HG02938 (cell line): Measurements from ENCODE around the gene FOXJ1.
"Not testable (repeated sequence)": the region's sequence is repeated elsewhere in the genome, so short reads cannot be mapped to it uniquely, and the experiment has no call there.

ENCODE experiments used
- ATAC-seq: cut with Tn5 transposase; IDR thresholded peaks from one replicate; pipeline ENCODE4 v1.9.1; 2021; ENCODE audit warnings: mild to moderate bottlenecking, moderate library complexity; ENCODE audit not compliant: unreplicated experiment

The FOXJ1 gene

DNA sequence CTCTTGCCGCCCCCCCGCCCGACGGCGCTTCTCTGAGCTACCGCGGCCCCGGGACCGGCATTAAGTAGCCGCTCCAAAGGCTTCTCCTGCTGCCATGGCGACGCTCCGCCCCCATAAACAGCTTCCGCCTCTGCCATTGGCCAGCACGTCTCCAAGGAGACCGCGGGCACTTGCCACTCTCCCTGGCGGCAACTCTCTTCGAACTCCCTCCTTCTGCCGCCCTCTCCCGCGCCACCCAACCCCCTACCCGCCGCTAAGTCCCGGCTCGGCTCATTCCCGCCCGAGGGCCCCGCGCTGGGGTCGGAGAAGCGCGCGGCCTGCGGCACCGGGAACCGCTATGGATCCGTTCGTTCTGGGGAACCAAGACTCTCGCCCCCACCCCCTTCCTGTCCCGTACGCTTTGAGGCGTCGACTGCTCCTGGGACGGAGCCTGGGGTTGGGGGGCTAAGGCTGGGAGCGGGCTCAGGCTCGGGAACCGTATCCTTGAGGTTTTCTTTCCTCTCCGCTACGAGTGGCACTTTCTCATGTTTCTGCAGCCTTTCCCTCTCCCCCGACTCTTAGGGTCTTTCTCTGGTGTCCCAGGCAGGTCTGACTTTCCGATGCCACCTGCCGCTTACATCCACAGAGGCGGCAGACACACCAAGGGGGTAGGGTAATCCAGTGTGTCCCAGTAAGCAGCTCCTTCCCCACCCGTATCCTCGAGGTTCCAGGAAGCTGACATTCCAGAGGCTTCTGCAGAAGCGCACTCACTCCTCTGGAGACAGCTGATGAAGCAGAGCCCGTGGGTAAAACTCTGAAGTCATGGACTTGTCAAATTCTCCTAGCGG, at the start of gene FOXJ1:
FOXJ1 (minus strand) TSS at position 34 of the 827 bp plus-strand sequence. CDS start 850 bp downstream, outside the sequence.
- no peak for ATAC-seq

DNA sequence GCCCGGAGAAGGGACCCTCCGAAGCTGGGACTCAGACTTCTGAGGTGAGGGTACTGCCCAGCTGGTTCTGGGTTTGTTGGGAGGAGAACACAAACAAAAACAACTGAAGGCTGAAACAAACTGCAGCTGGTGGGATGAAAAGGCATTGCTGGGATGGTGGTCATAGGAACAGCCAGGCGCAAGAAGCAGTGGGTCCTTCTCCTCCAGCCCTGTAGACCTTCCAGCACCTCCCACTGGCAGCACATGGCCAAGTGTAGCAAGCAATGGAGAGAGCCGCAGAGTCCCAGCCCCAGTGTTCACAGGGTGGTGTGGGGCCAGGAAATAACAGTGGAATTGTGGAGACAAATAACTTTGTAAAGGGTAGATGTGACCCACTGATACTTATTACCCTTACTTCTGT, 48.7 kb upstream of the FOXJ1 start:
- no peak for ATAC-seq

GRCh38 chr17:76189247-76189646, 48.2 kb upstream of the FOXJ1 start:
- ATAC-seq, result no peak

DNA sequence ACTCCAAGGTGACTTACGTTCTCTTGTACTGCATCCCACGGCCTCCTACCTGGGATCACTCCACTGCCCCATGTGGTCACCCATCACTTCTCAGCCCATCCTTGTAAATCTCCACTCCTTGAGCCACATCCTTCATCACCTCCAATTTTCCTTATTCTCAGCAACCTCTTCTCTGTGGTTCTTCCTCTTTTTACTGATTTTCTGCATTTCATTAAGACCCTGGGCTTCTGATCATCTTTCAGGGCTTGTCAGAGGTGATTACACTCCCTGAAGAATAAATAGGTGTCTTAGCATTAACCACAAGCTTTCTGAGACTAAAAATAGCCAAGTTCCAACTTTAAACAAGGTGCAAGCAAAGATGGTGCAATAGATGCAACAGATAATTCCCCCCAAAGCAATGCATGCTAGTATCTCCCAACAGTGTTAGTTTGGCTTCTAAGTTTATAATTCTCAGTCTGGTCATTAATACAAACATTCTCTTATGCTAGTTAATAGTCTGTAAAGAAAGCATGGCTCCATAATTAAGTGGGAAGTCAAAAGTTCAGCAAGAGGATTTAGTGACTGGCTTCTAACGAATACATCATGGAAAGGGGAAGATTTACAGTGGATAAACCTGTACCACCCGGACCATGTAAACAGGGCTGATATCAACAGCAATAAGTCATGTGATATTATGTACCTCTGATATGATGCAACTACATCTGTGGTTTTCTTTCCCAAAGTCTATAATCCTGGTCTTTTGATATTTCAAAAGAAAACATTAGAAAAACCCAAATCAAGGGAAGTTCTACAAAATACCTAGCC, 47.4 kb upstream of the FOXJ1 start:
- no peak for ATAC-seq

GRCh38 chr17:76186774-76187173, 45.7 kb upstream of the FOXJ1 start:
- not testable (repeated sequence) for ATAC-seq

DNA sequence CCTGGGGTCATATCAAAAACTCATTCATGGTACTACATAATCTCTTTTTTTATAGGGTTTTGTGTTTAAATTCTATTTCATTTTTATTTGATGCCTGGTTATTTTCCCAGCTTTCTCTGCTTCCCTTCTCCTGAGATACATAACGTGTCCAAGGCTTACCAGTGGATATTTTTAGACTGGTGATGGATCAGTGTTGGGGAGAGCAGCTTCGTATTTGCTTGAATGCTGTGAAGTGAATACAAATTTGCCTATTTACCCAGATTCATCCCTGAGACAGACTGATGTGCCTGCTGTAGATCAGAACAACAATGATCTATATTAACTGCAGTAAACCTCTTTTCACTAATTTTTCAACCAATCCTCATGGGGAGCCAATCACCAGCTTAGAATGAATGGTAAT, 43.2 kb upstream of the FOXJ1 start:
- no peak for ATAC-seq

GRCh38 chr17:76182016-76182764, 41.1 kb upstream of the FOXJ1 start:
- peak; percentile 58 for ATAC-seq

DNA sequence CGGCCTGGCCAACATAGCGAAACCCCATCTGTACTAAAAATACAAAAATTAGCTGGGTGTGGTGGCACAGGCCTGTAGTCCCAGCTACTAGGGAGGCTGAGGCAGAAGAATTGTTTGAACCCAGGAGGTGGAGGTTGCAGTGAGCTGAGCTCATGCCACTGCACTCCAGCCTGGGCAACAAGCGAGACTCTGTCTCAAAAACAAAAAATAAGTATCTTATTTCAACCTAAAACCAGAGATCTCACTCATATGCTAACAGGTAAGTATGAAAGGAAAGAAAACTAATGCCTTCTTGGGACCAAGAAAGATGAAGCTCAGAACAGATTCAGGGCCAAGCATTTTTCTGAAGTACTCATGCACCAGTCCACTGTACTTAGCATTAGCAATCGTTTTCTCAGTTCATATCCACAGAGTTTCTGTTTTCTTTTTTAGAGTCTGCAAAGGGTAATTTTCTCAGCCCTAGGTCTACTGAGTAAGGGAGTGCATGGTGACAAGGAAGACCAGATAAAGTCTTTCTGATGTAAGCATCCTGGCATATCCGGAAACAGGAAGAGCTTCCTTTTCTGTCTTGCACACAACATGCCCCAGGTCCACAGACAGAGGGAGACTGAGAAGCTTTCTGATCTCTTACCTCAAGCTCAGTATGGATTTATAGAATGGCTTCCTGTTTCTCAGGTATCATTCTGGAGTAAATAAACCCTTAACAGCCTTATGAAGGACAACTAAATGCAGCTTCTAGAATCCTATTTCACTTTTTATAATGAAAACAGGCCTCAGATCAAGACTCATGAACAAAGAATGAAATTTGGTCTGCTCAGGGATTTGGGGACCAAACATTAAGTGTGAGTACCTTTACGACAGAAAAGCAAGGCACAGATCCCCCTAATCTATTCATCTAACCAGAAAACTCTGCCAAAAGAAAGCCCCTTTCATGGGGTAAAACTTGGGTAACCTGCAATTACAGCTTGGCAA, 38.7 kb upstream of the FOXJ1 start:
- ATAC-seq, result no peak

DNA sequence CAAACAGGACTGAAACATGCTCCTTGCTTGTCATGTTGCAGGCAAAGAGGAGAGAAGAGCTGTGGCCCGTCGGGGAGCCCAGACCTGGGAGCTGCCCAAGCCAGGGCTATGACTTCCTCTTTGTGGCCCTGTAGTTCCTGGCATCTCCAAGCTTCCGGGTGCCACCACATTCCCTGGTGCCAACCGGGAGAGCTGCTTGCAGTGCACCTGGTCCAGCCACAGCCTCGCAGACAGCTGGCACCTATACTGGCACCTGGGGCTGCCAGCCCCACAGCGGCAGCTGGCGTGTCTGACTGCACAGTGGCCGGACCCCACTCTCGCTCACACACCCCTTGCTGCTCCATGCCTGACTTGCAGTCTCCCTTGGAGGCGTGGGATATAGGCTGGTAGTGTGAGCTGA, 37.1 kb upstream of the FOXJ1 start:
- no peak for ATAC-seq

DNA sequence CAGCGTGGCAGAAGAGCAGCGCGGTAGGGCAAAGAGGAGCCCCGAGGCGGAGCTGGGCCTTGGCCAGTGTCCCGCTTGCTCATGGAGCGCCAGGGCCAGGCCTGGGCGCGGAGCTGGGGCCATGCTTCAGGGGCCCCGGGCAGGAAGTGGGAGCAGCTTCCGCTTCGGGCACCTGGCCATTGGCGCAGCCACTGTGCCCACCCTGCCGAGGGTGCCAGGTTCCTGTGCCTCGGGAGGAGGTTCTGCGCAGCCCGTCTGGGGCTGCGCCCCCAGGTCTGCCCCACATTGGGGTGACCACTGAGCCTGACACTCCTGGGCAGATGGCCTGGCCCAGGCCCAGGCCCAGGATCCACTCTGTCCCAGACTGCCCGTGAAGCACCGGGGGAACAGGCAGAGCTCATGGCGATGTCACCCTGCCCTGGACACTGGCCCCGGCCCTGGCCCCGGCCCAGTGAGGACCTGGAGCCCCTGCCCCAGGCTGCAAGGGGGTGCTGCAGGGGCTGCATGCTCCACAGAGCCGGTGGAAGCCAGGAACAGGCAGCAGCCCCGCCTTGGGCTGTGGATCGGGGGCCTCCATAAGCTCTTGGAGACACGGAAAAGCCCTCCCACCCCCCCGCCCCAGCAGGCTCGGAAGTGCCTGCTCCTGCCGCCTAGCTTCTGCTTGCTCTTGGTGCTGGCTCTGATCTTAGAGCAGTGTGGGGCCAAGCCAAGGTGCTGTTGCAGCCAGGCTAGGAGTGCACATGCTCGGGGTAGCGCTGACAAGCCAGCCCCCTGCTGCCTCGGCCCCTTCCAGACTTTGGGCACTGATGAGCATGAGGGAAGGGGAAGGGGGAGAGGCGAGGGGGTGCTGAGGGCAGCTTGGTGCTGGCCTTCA, 35.9 kb upstream of the FOXJ1 start:
- ATAC-seq, result no peak

- ATAC-seq, result no peak
Measured at GRCh38 chr17:76174037-76174436, 33.0 kb upstream of the FOXJ1 start.

DNA sequence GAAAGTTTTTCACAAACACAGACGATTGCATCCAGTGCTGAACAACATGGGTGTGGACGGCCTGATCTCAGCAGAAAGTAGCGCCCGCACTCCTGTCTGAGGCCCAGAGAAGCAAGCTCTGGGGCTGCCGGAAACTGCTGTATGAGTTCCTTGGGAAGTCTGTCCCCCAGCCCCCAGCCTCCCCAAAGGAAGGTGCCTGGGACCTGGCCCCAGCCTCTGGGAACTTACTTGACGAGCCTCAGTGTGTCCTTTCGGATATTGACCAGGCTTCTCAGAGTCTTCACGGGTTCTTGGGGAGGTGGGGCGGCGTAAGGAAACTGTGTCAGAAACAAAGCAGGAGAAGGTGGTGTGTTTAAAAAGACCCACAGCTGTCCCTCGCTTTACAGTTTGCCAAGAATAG, 32.4 kb upstream of the FOXJ1 start:
- ATAC-seq, result no peak

- no peak for ATAC-seq
Measured at GRCh38 chr17:76171706-76172105, 30.7 kb upstream of the FOXJ1 start.

- ATAC-seq, result no peak
Measured at GRCh38 chr17:76170114-76170513, 29.1 kb upstream of the FOXJ1 start.

- no peak for ATAC-seq
Measured at GRCh38 chr17:76166906-76167305, 25.9 kb upstream of the FOXJ1 start.

GRCh38 chr17:76166168-76166567, 25.1 kb upstream of the FOXJ1 start:
- ATAC-seq, result no peak

- ATAC-seq, result no peak
Measured at GRCh38 chr17:76164331-76164730, 23.3 kb upstream of the FOXJ1 start.

GRCh38 chr17:76163919-76164318, 22.9 kb upstream of the FOXJ1 start:
- ATAC-seq, result no peak

DNA sequence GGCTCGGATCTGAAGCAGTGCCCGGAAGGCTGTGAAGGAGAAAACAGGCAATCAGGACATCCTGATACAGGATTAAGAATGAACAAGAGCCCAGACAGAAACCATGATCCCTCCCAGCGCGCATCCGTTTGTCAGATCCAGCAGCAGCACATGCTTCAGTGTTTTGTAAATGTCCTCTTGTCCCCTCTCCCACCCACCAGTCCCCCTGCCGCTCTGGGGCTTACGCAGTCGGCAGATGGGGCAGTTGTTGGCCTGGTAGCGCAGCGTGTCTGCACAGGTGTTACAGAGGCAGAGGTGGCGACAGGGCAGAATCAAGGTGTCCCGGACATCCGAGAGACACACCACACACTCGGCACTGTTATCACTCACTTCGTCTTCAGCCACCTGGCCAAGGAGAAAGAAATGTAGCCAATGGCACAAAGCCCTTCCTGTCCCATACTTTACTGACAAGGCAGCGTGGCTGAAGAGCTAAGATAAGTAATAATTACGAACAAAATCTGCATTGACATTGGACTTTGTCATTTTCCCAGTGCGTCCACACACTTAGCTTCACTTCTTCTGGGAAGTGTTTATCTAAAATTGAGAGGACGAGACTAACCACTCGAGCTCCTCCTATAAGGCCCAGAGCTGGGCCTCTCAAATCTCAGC, 20.7 kb upstream of the FOXJ1 start:
- ATAC-seq, result no peak
